Tibial nerve (tissue), 4 donors: Measurements from ENCODE around the gene IQCN. TPM values are rescaled to one million over a fixed set of nuclear protein-coding genes. Genes with fewer than 3 reads are reported as not detected.

Experiments used
- DNase-seq, 2 donors: peaks; one replicate each; pipeline ENCODE4 v3.0.0-alpha.2; 2019; ENCODE audit warnings: low spot score in 2 of 2
- H3K27ac ChIP-seq, 4 donors: fragments of 200-600 bp; sonication (generic) in 3 of 4; one replicate each; pipeline ENCODE4 v1.5.1; 2017 to 2019; ENCODE audit warnings: mild to moderate bottlenecking in 1 of 4
- H3K27me3 ChIP-seq, 2 donors: fragments of 200-600 bp; sonication (generic) in 1 of 2; one replicate each; pipeline versions ENCODE4 v1.5.1 to v1.6.0; 2017 to 2019
- H3K36me3 ChIP-seq, 3 donors: fragments of 200-600 bp; sonication (generic); one replicate each; pipeline ENCODE4 v1.5.1; 2018 to 2019
- H3K4me1 ChIP-seq, 4 donors: fragments of 200-600 bp; sonication (generic) in 3 of 4; one replicate each; pipeline ENCODE4 v1.5.1; 2017 to 2019
- H3K4me3 ChIP-seq, 4 donors: fragments of 200-600 bp; sonication (generic) in 3 of 4; one replicate each; pipeline ENCODE4 v1.5.1; 2017 to 2019; ENCODE audit warnings: mild to moderate bottlenecking in 1 of 4, moderate library complexity in 1 of 4
- H3K9me3 ChIP-seq, 4 donors: fragments of 200-600 bp; sonication (generic) in 3 of 4; one replicate each; pipeline ENCODE4 v1.5.1; 2017 to 2019
- CTCF ChIP-seq, 5 experiments: fragments of 200-600 bp in 3 of 5; fragments of 450-650 bp in 2 of 5; sonication (generic) in 3 of 5; IDR thresholded peaks; one replicate each; pipeline ENCODE4 v1.5.1; 2016 to 2019; ENCODE audit warnings: antibody characterized with exemption in 5 of 5, mild to moderate bottlenecking in 3 of 5, moderate library complexity in 2 of 5
- EP300 ChIP-seq, 2 donors: sonication (generic); formaldehyde crosslinking; IDR thresholded peaks; one replicate each; pipeline ENCODE4 v1.6.1; 2017; ENCODE audit warnings: antibody characterized with exemption in 2 of 2, mild to moderate bottlenecking in 1 of 2
- POLR2A ChIP-seq, 2 donors: fragments of 450-650 bp; IDR thresholded peaks; one replicate each; pipeline ENCODE4 v1.6.1; 2017; ENCODE audit warnings: antibody characterized with exemption in 2 of 2, mild to moderate bottlenecking in 2 of 2, moderate library complexity in 2 of 2
- WGBS, 2 donors: methylation state at CpG; one replicate each; pipeline ENCODE4 v1.1.5; 2018; 5-methylcytosine and 5-hydroxymethylcytosine counted together
- total RNA-seq, 4 donors: library from RNA; depleted of rRNA; stranded (reverse); fragments of >200 nt; gene quantifications; one replicate each; pipeline ENCODE4 v1.1.0, GENCODE V29; 2016

IQCN gene
- total RNA-seq, 4 donors from 2014 or later: 2.3 to 11.4 (median 8.2) TPM

- 84 to 88% methylated on average over 10 to 15 of the region's 16 CpGs for WGBS, 2 donors
- Histone ChIP-seq H3K27ac (no peak overlapping the region), H3K36me3 (peaks cover 3 to 88% (median 21%) of the 10 kb centered on the region in 3 donors), H3K4me1 (peaks cover 0 to 12% (median 0%) of the 10 kb centered on the region in 4 donors), H3K9me3 (no peaks in the 10 kb centered on the region), H3K27me3 (no peaks in the 10 kb centered on the region), H3K4me3 (no peak overlapping the region)
- TF ChIP-seq POLR2A (IDR thresholded peaks at IDR 0.05) (no peak), CTCF (IDR thresholded peaks at IDR 0.05) (no peak), EP300 (IDR thresholded peaks at IDR 0.05) (no peak)
- DNase-seq: no peak
These were observed 10.7 kb downstream of the IQCN start for GRCh38 chr19:18263324-18264136.

- TF ChIP-seq CTCF (IDR thresholded peaks at IDR 0.05): no peak
- no peak for TF ChIP-seq EP300 (IDR thresholded peaks at IDR 0.05)
- no peak for TF ChIP-seq POLR2A (IDR thresholded peaks at IDR 0.05)
- H3K4me1 ChIP-seq: peaks cover 0 to 12% (median 0%) of the 10 kb centered on the region in 4 donors
- no peak overlapping the region for H3K27ac ChIP-seq
- WGBS, 2 donors: 83 to 93% methylated on average over 10 of the region's 10 CpGs
- no peak overlapping the region for H3K4me3 ChIP-seq
- peaks cover 3 to 88% (median 16%) of the 10 kb centered on the region in 3 donors for H3K36me3 ChIP-seq
- H3K27me3 ChIP-seq: no peaks in the 10 kb centered on the region
- DNase-seq: no peak
- no peaks in the 10 kb centered on the region for H3K9me3 ChIP-seq
These were observed 11.3 kb downstream of the IQCN start for GRCh38 chr19:18262917-18263316.

GRCh38 chr19:18262144-18262543 is 12.1 kb downstream of the IQCN start:
- Histone ChIP-seq H3K36me3 (peaks cover 3 to 88% (median 13%) of the 10 kb centered on the region in 3 donors), H3K9me3 (no peaks in the 10 kb centered on the region), H3K4me3 (no peak overlapping the region), H3K4me1 (peaks cover 0 to 12% (median 0%) of the 10 kb centered on the region in 4 donors), H3K27ac (no peak overlapping the region), H3K27me3 (no peaks in the 10 kb centered on the region)
- TF ChIP-seq POLR2A (IDR thresholded peaks at IDR 0.05) (no peak), EP300 (IDR thresholded peaks at IDR 0.05) (no peak), CTCF (IDR thresholded peaks at IDR 0.05) (no peak)
- DNase-seq: no peak

- WGBS, 2 donors: 86 to 100% methylated on average over 1 to 2 of the region's 2 CpGs
- no peak overlapping the region for H3K27ac ChIP-seq
- DNase-seq: no peak
These were observed 12.8 kb downstream of the IQCN start for GRCh38 chr19:18261474-18261873.

More at GRCh38 chr19:18261474-18261873, 12.8 kb downstream of the IQCN start:
- Histone ChIP-seq H3K4me1 (peaks cover 0 to 12% (median 0%) of the 10 kb centered on the region in 4 donors), H3K27me3 (no peaks in the 10 kb centered on the region), H3K9me3 (no peaks in the 10 kb centered on the region), H3K4me3 (no peak overlapping the region), H3K36me3 (peaks cover 3 to 88% (median 7%) of the 10 kb centered on the region in 3 donors)
- TF ChIP-seq POLR2A (IDR thresholded peaks at IDR 0.05): no peak
- no peak for TF ChIP-seq CTCF (IDR thresholded peaks at IDR 0.05)
- no peak for TF ChIP-seq EP300 (IDR thresholded peaks at IDR 0.05)
